ENCODE data around the gene UAP1L1.

UAP1L1 gene

DNA sequence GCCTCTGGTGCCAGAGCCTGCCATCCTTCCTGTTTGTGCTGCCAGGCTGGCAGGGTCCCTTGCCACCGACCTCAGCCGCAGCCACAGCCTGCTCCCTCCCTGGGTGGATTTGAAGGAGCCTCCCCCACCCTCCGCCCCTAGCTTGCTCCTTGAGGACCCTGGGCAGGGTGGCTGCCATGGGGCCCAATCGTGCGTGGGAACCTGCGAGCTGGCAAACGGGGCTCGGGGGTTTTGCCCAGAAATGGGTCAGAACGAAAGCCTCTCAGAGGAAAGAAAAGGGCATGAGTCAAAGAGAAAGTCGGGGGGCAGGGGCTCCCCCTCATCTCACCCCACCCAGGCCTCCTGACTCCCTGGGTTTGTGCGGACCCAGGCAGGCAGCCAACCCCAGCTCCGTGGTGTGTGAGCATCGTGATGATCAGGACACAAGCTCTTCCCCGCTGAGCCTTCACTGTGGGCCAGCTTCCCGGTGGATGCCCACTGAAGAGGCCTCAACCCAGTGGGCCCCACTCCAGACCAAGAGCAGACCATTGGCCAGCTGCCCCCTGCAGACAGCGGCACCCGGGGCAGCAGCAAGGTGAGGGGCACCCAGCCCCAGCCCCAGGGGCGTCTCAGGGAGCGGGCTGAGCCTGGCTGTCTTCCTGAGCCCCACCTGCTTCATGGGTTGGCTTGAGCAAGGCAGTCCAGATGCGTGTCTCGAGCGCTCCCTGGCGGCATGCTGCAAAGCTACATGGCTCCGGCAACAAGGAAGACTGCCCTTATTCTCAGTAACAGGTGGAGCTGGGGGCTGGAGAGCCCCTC, 42.4 kb upstream of the UAP1L1 start:
- H3K9me3 ChIP-seq (ENCODE audit: control insufficient read depth, low read length) = no peaks in the 10 kb centered on the region
- H3K4me1 ChIP-seq (ENCODE audit: control insufficient read depth, insufficient read depth, low read length, poor library complexity, severe bottlenecking) = no peaks in the 10 kb centered on the region
- no peak overlapping the region for H3K4me3 ChIP-seq (ENCODE audit: extremely low read depth, insufficient read depth, low read length, poor library complexity, severe bottlenecking)
- 22 to 33% methylated on average over 13 to 20 of the region's 24 CpGs for WGBS, 2 experiments (ENCODE audit: insufficient coverage in 2 of 2)
- no peak overlapping the region for H3K27ac ChIP-seq (ENCODE audit: low read depth, low read length, severe bottlenecking)
- peaks cover 14% of the 10 kb centered on the region for H3K36me3 ChIP-seq (ENCODE audit: control insufficient read depth, insufficient read depth, low read length)

DNA sequence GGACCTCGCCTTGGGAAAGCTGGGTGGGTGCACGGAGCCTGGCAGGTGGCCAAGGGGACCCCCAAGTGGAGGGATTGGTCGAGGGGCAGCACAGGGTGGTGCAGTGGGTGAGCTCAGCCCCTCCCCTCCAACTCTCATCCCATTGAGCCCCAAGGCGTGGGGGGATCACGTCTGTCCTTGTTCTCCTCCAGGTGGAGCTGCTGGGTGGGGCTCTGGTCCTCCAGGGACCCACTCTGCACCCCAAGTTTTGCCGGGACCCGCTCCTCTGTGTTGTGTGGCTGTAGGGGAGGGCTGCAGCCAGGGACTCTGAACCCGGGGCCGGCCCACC, 41.8 kb upstream of the UAP1L1 start:
- Histone ChIP-seq H3K9me3 (ENCODE audit: control insufficient read depth, low read length) (no peaks in the 10 kb centered on the region), H3K4me3 (ENCODE audit: extremely low read depth, insufficient read depth, low read length, poor library complexity, severe bottlenecking) (no peak overlapping the region), H3K36me3 (ENCODE audit: control insufficient read depth, insufficient read depth, low read length) (peaks cover 14% of the 10 kb centered on the region), H3K4me1 (ENCODE audit: control insufficient read depth, insufficient read depth, low read length, poor library complexity, severe bottlenecking) (no peaks in the 10 kb centered on the region), H3K27ac (ENCODE audit: low read depth, low read length, severe bottlenecking) (no peak overlapping the region)
- WGBS, 2 experiments (ENCODE audit: insufficient coverage in 2 of 2) = 37 to 52% methylated on average over 4 to 6 of the region's 9 CpGs

DNA sequence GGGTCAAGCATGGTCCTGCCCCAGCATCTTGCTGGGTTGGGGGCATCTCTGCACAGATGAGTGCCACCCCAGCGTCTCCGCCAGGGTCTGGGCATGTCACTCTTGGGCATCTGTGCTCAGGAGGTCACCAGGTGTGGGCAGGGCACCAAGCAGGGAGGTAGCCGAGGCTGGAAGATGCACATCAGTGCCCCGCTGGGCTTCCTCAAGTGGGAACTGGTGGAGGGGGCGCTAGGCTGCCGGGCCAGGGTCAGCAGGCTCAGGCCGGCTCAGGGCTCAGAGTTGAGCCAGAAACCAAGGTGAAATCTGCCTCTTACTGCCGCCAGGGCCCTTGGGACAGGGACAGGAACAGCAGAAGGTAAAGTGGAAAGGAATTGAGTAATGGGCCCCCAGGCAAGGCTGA, 41.4 kb upstream of the UAP1L1 start:
- no peak overlapping the region for H3K27ac ChIP-seq (ENCODE audit: low read depth, low read length, severe bottlenecking)
- WGBS, 2 experiments (ENCODE audit: insufficient coverage in 2 of 2) = 78 to 79% methylated on average over 7 to 8 of the region's 8 CpGs
- no peaks in the 10 kb centered on the region for H3K9me3 ChIP-seq (ENCODE audit: control insufficient read depth, low read length)
- peaks cover 14% of the 10 kb centered on the region for H3K36me3 ChIP-seq (ENCODE audit: control insufficient read depth, insufficient read depth, low read length)
- no peaks in the 10 kb centered on the region for H3K4me1 ChIP-seq (ENCODE audit: control insufficient read depth, insufficient read depth, low read length, poor library complexity, severe bottlenecking)
- H3K4me3 ChIP-seq (ENCODE audit: extremely low read depth, insufficient read depth, low read length, poor library complexity, severe bottlenecking) = no peak overlapping the region

DNA sequence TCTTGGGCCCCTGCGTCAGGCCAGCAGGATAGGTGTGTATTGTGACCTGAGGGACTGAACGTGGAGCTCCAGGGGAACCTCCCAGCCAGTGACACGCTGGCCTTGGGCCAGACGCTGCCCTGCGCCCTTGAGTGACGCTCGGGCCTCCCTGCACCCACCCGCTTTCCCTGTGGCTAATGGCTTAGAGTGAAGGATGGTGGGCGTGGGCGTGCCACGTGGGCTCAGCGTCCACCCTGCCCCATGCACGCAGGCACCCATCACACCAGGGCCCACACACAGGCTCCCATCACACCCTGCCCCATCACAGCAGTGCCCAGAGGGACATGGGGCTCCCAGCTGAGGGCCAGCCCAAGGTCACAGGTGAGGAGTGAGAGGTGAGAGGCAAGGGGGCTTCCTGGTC, 40.3 kb upstream of the UAP1L1 start:
- Histone ChIP-seq H3K36me3 (ENCODE audit: control insufficient read depth, insufficient read depth, low read length) (peaks cover 14% of the 10 kb centered on the region), H3K4me3 (ENCODE audit: extremely low read depth, insufficient read depth, low read length, poor library complexity, severe bottlenecking) (no peak overlapping the region), H3K4me1 (ENCODE audit: control insufficient read depth, insufficient read depth, low read length, poor library complexity, severe bottlenecking) (no peaks in the 10 kb centered on the region), H3K9me3 (ENCODE audit: control insufficient read depth, low read length) (no peaks in the 10 kb centered on the region), H3K27ac (ENCODE audit: low read depth, low read length, severe bottlenecking) (no peak overlapping the region)
- 89 to 92% methylated on average over 8 of the region's 13 CpGs for WGBS, 2 experiments (ENCODE audit: insufficient coverage in 2 of 2)

DNA sequence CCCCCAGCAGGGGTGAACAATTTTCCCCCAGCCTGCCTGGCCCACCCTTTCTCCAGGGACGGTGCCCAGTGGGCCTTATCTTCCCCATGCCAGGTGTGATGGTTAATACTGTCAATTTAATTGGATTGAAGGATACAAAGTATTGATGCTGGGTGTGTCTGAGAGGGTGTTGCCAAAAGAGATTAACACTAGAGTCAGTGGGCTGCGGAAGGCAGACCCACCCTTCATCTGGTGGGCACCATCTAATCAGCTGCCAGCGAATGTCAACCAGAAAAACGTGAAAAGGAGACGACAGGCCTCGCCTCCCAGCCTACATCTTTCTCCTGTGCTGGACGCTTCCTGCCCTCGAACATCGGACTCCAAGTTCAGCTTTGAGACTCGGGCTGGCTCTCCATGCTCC, 39.8 kb upstream of the UAP1L1 start:
- no peaks in the 10 kb centered on the region for H3K4me1 ChIP-seq (ENCODE audit: control insufficient read depth, insufficient read depth, low read length, poor library complexity, severe bottlenecking)
- WGBS, 2 experiments (ENCODE audit: insufficient coverage in 2 of 2) = 92 to 96% methylated on average over 5 to 8 of the region's 10 CpGs
- no peak overlapping the region for H3K4me3 ChIP-seq (ENCODE audit: extremely low read depth, insufficient read depth, low read length, poor library complexity, severe bottlenecking)
- no peaks in the 10 kb centered on the region for H3K9me3 ChIP-seq (ENCODE audit: control insufficient read depth, low read length)
- H3K27ac ChIP-seq (ENCODE audit: low read depth, low read length, severe bottlenecking) = no peak overlapping the region
- peaks cover 14% of the 10 kb centered on the region for H3K36me3 ChIP-seq (ENCODE audit: control insufficient read depth, insufficient read depth, low read length)

DNA sequence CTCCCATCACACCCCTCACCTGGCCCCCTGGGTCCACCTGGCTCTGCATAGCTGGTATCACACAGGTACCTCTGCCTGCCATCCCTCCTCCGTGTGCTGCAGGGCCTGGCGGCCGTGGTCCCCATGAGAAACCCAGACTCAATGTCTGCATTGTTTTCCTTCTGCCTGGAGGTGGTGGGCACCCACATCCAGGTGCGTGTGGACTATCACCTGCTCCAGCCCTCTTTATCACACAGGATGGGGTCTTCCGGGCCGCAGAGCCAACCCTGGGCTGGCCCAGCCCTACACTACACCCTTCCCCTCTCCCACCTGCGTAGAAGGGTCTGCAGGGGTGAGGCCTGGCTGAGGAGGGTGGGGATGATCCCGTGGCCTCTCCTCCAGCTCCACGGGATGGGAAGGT, 38.4 kb upstream of the UAP1L1 start:
- no peaks in the 10 kb centered on the region for H3K9me3 ChIP-seq (ENCODE audit: control insufficient read depth, low read length)
- H3K4me1 ChIP-seq (ENCODE audit: control insufficient read depth, insufficient read depth, low read length, poor library complexity, severe bottlenecking) = no peaks in the 10 kb centered on the region
- no peak overlapping the region for H3K27ac ChIP-seq (ENCODE audit: low read depth, low read length, severe bottlenecking)
- H3K4me3 ChIP-seq (ENCODE audit: extremely low read depth, insufficient read depth, low read length, poor library complexity, severe bottlenecking) = no peak overlapping the region
- 96 to 97% methylated on average over 4 to 5 of the region's 9 CpGs for WGBS, 2 experiments (ENCODE audit: insufficient coverage in 2 of 2)
- peaks cover 14% of the 10 kb centered on the region for H3K36me3 ChIP-seq (ENCODE audit: control insufficient read depth, insufficient read depth, low read length)

DNA sequence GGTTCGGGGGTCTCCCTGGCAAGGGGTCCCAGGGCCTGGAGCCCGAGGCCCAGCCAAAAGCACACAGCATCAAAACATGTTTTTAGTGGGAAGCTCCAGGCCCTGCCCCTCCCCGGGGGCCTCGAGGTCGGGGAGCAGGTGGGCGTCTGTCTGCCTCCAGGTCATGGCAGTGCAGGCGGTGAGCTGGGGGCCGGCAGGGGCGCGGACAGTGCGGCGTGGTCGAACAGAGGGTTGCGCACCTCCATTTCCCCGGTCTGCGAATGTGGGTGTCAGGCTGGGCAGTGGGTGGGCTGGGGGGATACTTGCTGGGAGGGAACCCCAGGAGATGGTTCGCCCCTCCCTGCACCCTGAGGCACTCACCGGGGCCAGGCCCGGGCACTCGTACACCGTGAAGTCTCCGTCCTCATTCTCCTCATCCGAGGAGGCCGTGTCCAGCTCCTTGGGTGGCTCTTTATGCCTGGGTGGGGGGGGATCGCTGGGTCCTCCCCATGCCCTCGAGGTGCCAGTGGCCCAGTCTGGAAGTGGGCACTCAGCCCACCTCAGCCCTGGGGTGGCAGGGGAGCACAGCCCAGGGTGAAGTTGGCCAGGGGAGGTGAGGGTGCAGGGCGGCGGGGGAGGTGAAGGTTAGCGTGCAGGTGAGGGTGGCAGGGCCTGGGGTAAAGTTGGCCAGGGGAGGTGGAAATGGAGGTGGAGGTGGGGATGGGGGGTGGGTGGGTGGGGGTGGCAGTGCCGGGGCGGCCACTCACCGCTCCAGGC, 37.5 kb upstream of the UAP1L1 start:
- peaks cover 14% of the 10 kb centered on the region for H3K36me3 ChIP-seq (ENCODE audit: control insufficient read depth, insufficient read depth, low read length)
- 98% methylated on average over 14 to 22 of the region's 32 CpGs for WGBS, 2 experiments (ENCODE audit: insufficient coverage in 2 of 2)

DNA sequence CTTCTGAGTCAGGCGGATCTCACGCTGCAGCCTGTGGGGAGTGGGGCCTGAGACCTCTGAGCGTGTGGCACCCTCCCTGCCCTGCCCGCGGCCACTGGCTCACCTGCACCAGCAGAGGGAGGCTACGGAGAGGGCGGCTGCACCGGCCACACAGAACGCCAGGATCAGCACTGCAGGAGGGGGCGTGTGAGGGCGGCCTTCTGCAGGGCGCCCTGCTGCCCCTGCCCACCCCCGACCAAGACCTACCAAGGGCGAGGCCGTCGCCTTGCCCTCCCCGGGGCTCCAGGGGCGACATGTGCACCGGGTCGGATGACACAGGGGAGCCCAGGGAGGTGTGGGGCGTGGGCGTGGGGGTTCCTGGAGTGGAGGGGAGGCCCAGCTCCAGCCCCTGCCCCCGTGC, 36.7 kb upstream of the UAP1L1 start:
- WGBS, 2 experiments (ENCODE audit: insufficient coverage in 2 of 2) = 87 to 94% methylated on average over 12 to 23 of the region's 23 CpGs
- no peaks in the 10 kb centered on the region for H3K4me1 ChIP-seq (ENCODE audit: control insufficient read depth, insufficient read depth, low read length, poor library complexity, severe bottlenecking)

More for the DNA sequence above, 37.5 kb upstream of the UAP1L1 start:
- no peaks in the 10 kb centered on the region for H3K9me3 ChIP-seq (ENCODE audit: control insufficient read depth, low read length)
- H3K4me3 ChIP-seq (ENCODE audit: extremely low read depth, insufficient read depth, low read length, poor library complexity, severe bottlenecking) = no peak overlapping the region
- no peaks in the 10 kb centered on the region for H3K4me1 ChIP-seq (ENCODE audit: control insufficient read depth, insufficient read depth, low read length, poor library complexity, severe bottlenecking)
- no peak overlapping the region for H3K27ac ChIP-seq (ENCODE audit: low read depth, low read length, severe bottlenecking)

DNA sequence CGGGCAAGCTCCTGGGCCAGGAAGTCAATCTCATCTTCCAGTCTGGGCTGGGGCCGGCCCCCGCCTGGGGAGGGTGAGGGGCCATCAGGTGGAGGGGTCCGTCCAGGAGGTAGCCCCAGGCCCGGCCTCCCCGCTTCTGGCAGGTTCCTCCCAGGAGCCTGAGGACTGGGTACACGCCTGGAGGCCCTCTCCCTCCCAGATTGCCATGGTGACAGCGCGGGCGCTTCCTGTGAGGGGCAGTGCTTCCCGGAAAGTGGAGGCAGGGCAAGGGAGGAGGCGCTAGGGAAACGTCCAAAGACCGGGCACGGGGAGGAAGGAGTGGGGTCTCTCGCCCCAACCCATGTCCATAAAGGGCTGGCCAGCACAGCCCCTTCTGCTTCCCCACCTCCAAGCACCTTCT, 36.2 kb upstream of the UAP1L1 start:
- Histone ChIP-seq H3K9me3 (ENCODE audit: control insufficient read depth, low read length) (no peaks in the 10 kb centered on the region), H3K27ac (ENCODE audit: low read depth, low read length, severe bottlenecking) (no peak overlapping the region), H3K4me3 (ENCODE audit: extremely low read depth, insufficient read depth, low read length, poor library complexity, severe bottlenecking) (no peak overlapping the region), H3K4me1 (ENCODE audit: control insufficient read depth, insufficient read depth, low read length, poor library complexity, severe bottlenecking) (no peaks in the 10 kb centered on the region), H3K36me3 (ENCODE audit: control insufficient read depth, insufficient read depth, low read length) (peaks cover 14% of the 10 kb centered on the region)
- WGBS, 2 experiments (ENCODE audit: insufficient coverage in 2 of 2) = 72 to 82% methylated on average over 4 to 13 of the region's 16 CpGs

More for the DNA sequence above, 36.7 kb upstream of the UAP1L1 start:
- Histone ChIP-seq H3K4me3 (ENCODE audit: extremely low read depth, insufficient read depth, low read length, poor library complexity, severe bottlenecking) (no peak overlapping the region), H3K9me3 (ENCODE audit: control insufficient read depth, low read length) (no peaks in the 10 kb centered on the region), H3K36me3 (ENCODE audit: control insufficient read depth, insufficient read depth, low read length) (peaks cover 14% of the 10 kb centered on the region), H3K27ac (ENCODE audit: low read depth, low read length, severe bottlenecking) (no peak overlapping the region)

DNA sequence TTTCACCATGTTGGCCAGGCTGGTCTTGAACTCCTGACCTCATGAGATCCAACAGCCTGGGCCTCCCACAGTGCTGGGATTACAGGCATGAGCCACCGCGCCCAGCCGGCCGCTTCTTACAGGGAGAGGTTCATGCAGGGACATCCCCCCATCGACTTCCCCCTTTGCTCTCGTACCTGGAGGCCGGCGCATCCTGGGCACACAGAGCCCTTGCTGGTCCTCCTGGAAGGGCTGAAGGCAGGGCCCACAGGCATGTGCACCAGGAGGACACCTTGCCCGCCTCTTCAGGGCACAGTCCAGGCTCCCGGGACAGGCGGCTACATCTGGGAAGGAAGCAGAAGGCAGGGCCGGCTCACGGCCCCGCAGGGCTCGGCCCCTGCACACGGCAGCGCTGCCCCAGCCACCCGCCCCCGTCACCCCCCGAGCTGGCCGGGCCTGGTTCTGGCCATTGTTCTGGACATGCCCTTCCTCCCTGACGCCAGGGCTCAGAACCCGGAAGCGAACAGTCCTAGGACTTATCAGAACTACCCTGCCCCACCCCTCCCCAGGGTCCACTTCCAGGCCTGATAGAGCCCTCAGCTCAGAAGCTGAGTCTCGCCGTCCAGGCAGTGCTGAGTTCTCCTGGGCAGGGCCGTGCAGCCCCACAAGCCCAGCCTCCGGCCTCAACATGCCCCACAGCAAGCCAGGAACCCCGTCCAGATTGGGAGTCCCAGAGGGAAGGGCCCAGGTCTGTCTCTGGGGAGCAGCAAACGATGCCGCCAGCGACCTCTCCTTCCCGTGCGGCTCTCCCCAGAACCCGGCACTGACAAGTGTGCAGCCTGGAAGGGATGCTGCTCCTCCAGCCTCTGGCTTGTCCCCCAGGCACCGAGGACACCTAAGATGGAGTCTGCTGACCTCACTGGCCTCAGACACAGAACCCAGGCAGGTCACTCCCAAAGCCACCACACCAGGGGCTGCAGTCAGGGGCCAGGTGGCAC, 34.3 kb upstream of the UAP1L1 start:
- Histone ChIP-seq H3K4me1 (ENCODE audit: control insufficient read depth, insufficient read depth, low read length, poor library complexity, severe bottlenecking) (no peaks in the 10 kb centered on the region), H3K36me3 (ENCODE audit: control insufficient read depth, insufficient read depth, low read length) (peaks cover 14% of the 10 kb centered on the region), H3K27ac (ENCODE audit: low read depth, low read length, severe bottlenecking) (no peak overlapping the region), H3K9me3 (ENCODE audit: control insufficient read depth, low read length) (no peaks in the 10 kb centered on the region), H3K4me3 (ENCODE audit: extremely low read depth, insufficient read depth, low read length, poor library complexity, severe bottlenecking) (no peak overlapping the region)
- WGBS, 2 experiments (ENCODE audit: insufficient coverage in 2 of 2) = 89 to 95% methylated on average over 30 to 32 of the region's 36 CpGs

Data from mesodermal cell (in vitro differentiated cells).